Fibroblast of lung (primary cell): ENCODE results near the gene SPATS2L. TPM values are rescaled to one million over a fixed set of nuclear protein-coding genes. Genes with fewer than 3 reads are reported as not detected.
A peak's percentile ranks its signal among the peaks of the same experiment; 100 is the strongest.

Experiments used
- DNase-seq, 2 donors: peaks; one replicate each; pipeline versions ENCODE4 v3.0.0 to v3.0.0-alpha.2; 2010; ENCODE audit warnings: low read depth in 2 of 2
- H2AFZ ChIP-seq: 2 replicates; pipeline ENCODE4 v1.5.1; 2012; ENCODE audit warnings: low read length, control low read depth, inconsistent platforms
- H3K27ac ChIP-seq: 2 replicates; pipeline ENCODE4 v1.5.1; 2011; ENCODE audit warnings: low read length, control low read depth; ENCODE audit not compliant: insufficient read depth
- H3K27me3 ChIP-seq: 2 replicates; pipeline ENCODE4 v1.5.1; 2011; ENCODE audit warnings: mild to moderate bottlenecking, low read length; ENCODE audit not compliant: control insufficient read depth, insufficient read depth
- H3K36me3 ChIP-seq: 2 replicates; pipeline ENCODE4 v1.5.1; 2011; ENCODE audit warnings: low read length; ENCODE audit not compliant: control insufficient read depth, insufficient read depth
- H3K4me1 ChIP-seq: 2 replicates; pipeline ENCODE4 v1.5.1; 2011; ENCODE audit warnings: low read length; ENCODE audit not compliant: control insufficient read depth, insufficient read depth; ENCODE audit errors: extremely low read depth
- H3K4me2 ChIP-seq: 2 replicates; pipeline ENCODE4 v1.5.1; 2011; ENCODE audit warnings: low read length, control low read depth; ENCODE audit not compliant: insufficient read depth; ENCODE audit errors: extremely low read depth
- H3K4me3 ChIP-seq, 4 experiments: fragments of 200-600 bp in 1 of 4; sonication (generic) in 1 of 4; replicated peaks in 1 of 4; 2 replicates each; pipeline ENCODE4 v1.5.1; 2011 to 2016; ENCODE audit warnings: low read length in 4 of 4, low read depth in 3 of 4, mild to moderate bottlenecking in 3 of 4, control low read depth in 2 of 4, inconsistent platforms in 1 of 4, mixed read lengths in 1 of 4; ENCODE audit not compliant: insufficient read depth in 1 of 4; ENCODE audit errors: control extremely low read depth in 1 of 4
- H3K79me2 ChIP-seq: 2 replicates; pipeline ENCODE4 v1.5.1; 2012; ENCODE audit warnings: mild to moderate bottlenecking, low read length, inconsistent platforms; ENCODE audit not compliant: control insufficient read depth, insufficient read depth
- H3K9ac ChIP-seq: 2 replicates; pipeline ENCODE4 v1.5.1; 2011; ENCODE audit warnings: mild to moderate bottlenecking, low read length, control low read depth; ENCODE audit not compliant: insufficient read depth
- H3K9me3 ChIP-seq: 2 replicates; pipeline ENCODE4 v1.5.1; 2012; ENCODE audit warnings: low read depth, low read length; ENCODE audit not compliant: control insufficient read depth, insufficient read depth
- H4K20me1 ChIP-seq: 2 replicates; pipeline ENCODE4 v1.5.1; 2011; ENCODE audit warnings: low read length; ENCODE audit not compliant: control insufficient read depth, insufficient read depth; ENCODE audit errors: extremely low read depth
- CTCF ChIP-seq, 2 donors: IDR thresholded peaks in 1 of 2; conservative IDR thresholded peaks in 1 of 2; 1 replicate in 1 of 2; 2 replicates in 1 of 2; pipeline ENCODE4 v1.5.1; 2011 to 2012; ENCODE audit warnings: low read length in 2 of 2, control low read depth in 1 of 2, inconsistent platforms in 1 of 2, low read depth in 1 of 2, mild to moderate bottlenecking in 1 of 2
- EZH2 ChIP-seq: IDR thresholded peaks from 2 replicates; pipeline ENCODE4 v1.5.1; 2012; ENCODE audit warnings: low read length, control low read depth, mild to moderate bottlenecking; ENCODE audit errors: missing control alignments
- polyA plus RNA-seq, 2 donors: library from polyadenylated mRNA; depleted of rRNA in 1 of 2; stranded (reverse) in 1 of 2; unstranded in 1 of 2; fragments of >200 nt; gene quantifications; 2 replicates each; pipeline ENCODE4 v1.2.1, GENCODE V29; 2011 to 2012; ENCODE audit warnings: missing spikeins in 1 of 2
- total RNA-seq: library from RNA; depleted of rRNA; stranded (reverse); fragments of >200 nt; gene quantifications from 2 replicates; pipeline ENCODE4 v1.2.1, GENCODE V29; 2014

Gene SPATS2L
- total and polyA plus RNA-seq, 2 donors (not counting 1 experiment from before 2014, with no cell fraction given): 73.8 to 291 TPM

GRCh38 chr2:200408428-200409316 is 102.2 kb downstream of the SPATS2L start:
- H3K27ac ChIP-seq: peak overlapping the region; percentile 88
- H3K79me2 ChIP-seq: peaks cover 23% of the 10 kb centered on the region
- H3K4me1 ChIP-seq: peaks cover 36% of the 10 kb centered on the region
- no peaks in the 10 kb centered on the region for H4K20me1 ChIP-seq
- no peak overlapping the region for H3K9ac ChIP-seq
- TF ChIP-seq CTCF (conservative IDR thresholded peaks at IDR 0.05 in 1 of 2, IDR thresholded peaks at IDR 0.05 in 1 of 2; ENCODE audit: low read depth in 1 of 2, low read length in 2 of 2) (no peak), EZH2 (no peak)
- peak; percentile 74 to 97 for DNase-seq
- no peak overlapping the region for H3K4me3 ChIP-seq
- H3K4me2 ChIP-seq: peak overlapping the region; percentile 67
- H3K36me3 ChIP-seq: no peaks in the 10 kb centered on the region
- no peaks in the 10 kb centered on the region for H3K27me3 ChIP-seq
- H2AFZ ChIP-seq: no peak overlapping the region
- H3K9me3 ChIP-seq: no peaks in the 10 kb centered on the region

- H3K4me1 ChIP-seq: peaks cover 18% of the 10 kb centered on the region
- no peak overlapping the region for H3K4me2 ChIP-seq
- TF ChIP-seq EZH2: no peak
- TF ChIP-seq CTCF (conservative IDR thresholded peaks at IDR 0.05 in 1 of 2, IDR thresholded peaks at IDR 0.05 in 1 of 2; ENCODE audit: low read depth in 1 of 2, low read length in 2 of 2): no peak
- no peaks in the 10 kb centered on the region for H3K9me3 ChIP-seq
- no peak overlapping the region for H3K27ac ChIP-seq
- peaks cover 1% of the 10 kb centered on the region for H3K36me3 ChIP-seq
- peaks cover 21% of the 10 kb centered on the region for H3K79me2 ChIP-seq
- H4K20me1 ChIP-seq: no peaks in the 10 kb centered on the region
- H3K27me3 ChIP-seq: no peaks in the 10 kb centered on the region
- no peak overlapping the region for H3K4me3 ChIP-seq
- peak; percentile 26 to 56 for DNase-seq
- H2AFZ ChIP-seq: no peak overlapping the region
- H3K9ac ChIP-seq: no peak overlapping the region
Measured at GRCh38 chr2:200411831-200412230, 105.3 kb downstream of the SPATS2L start.

GRCh38 chr2:200414367-200414766 is 107.9 kb downstream of the SPATS2L start:
- H3K9ac ChIP-seq: no peak overlapping the region
- H3K4me3 ChIP-seq: no peak overlapping the region
- H3K36me3 ChIP-seq: peaks cover 6% of the 10 kb centered on the region
- H4K20me1 ChIP-seq: no peaks in the 10 kb centered on the region
- no peaks in the 10 kb centered on the region for H3K27me3 ChIP-seq
- no peaks in the 10 kb centered on the region for H3K9me3 ChIP-seq
- H3K4me1 ChIP-seq: peaks cover 2% of the 10 kb centered on the region
- no peak for DNase-seq
- TF ChIP-seq CTCF (conservative IDR thresholded peaks at IDR 0.05 in 1 of 2, IDR thresholded peaks at IDR 0.05 in 1 of 2; ENCODE audit: low read depth in 1 of 2, low read length in 2 of 2): no peak
- TF ChIP-seq EZH2: no peak
- H2AFZ ChIP-seq: no peak overlapping the region
- peaks cover 4% of the 10 kb centered on the region for H3K79me2 ChIP-seq
- no peak overlapping the region for H3K4me2 ChIP-seq
- H3K27ac ChIP-seq: no peak overlapping the region
